Psoas muscle (tissue), 8 donors: ENCODE measurements around the gene STAT4. TPM values are rescaled to one million over a fixed set of nuclear protein-coding genes. Genes with fewer than 3 reads are reported as not detected.

Experiments
- ATAC-seq, 4 donors: fragments of 200-7000 bp; cut with Tn5 transposase; one replicate each; pipeline ENCODE4 v1.9.1; 2020; ENCODE audit warnings: moderate library complexity in 3 of 4, mild to moderate bottlenecking in 2 of 4
- DNase-seq, 2 donors: peaks; one replicate each; pipeline ENCODE4 v3.0.0-alpha.2; 2020
- H3K27ac ChIP-seq: fragments of 200-600 bp; one replicate; pipeline ENCODE4 v1.8.0; 2022
- H3K27me3 ChIP-seq, 3 donors: fragments of 200-600 bp in 1 of 3; one replicate each; pipeline versions ENCODE4 v1.6.1 to v1.8.0; 2013 to 2022; ENCODE audit warnings: low read length in 2 of 3, mild to moderate bottlenecking in 2 of 3, moderate library complexity in 1 of 3; ENCODE audit not compliant: insufficient read depth in 3 of 3
- H3K36me3 ChIP-seq, 2 donors: fragments of 200-600 bp in 1 of 2; one replicate each; pipeline versions ENCODE4 v1.6.1 to v1.8.0; 2013 to 2022; ENCODE audit warnings: low read depth in 1 of 2, mild to moderate bottlenecking in 1 of 2, moderate library complexity in 1 of 2; ENCODE audit not compliant: insufficient read depth in 1 of 2
- H3K4me1 ChIP-seq: fragments of 200-600 bp; one replicate; pipeline ENCODE4 v1.8.0; 2022
- H3K4me3 ChIP-seq: fragments of 200-600 bp; one replicate; pipeline ENCODE4 v1.8.0; 2022; ENCODE audit warnings: mild to moderate bottlenecking
- H3K9me3 ChIP-seq: fragments of 200-600 bp; one replicate; pipeline ENCODE4 v1.8.0; 2022
- CTCF ChIP-seq: fragments of 200-600 bp; IDR thresholded peaks from one replicate; pipeline ENCODE4 v1.8.0; 2022; ENCODE audit warnings: antibody characterized with exemption
- WGBS, 3 donors: extraction: QIAGEN DNeasy Blood & Tissue Kit; methylation state at CpG; one replicate each; pipeline versions ENCODE4 v1.1.6 to v1.1.7; 2013; 5-methylcytosine and 5-hydroxymethylcytosine counted together
- intact Hi-C, 2 donors: fragments of 100-400 bp; cut with DNase I; formaldehyde crosslinking; loops; one replicate each; pipeline versions ENCODE4 v1.11.0 to v1.14.2; 2022
- polyA plus RNA-seq, 3 donors: library from polyadenylated mRNA; stranded (reverse); fragments of 200-250 nt; gene quantifications; one replicate each; pipeline ENCODE4 v1.2.3, GENCODE V29; 2013
- total RNA-seq, 4 donors: library from RNA; stranded (reverse); fragmentation: NEBNext Ultra II Directional in 2 of 4; extraction: Animal tissue kit (Norgen Biotek cat#: 25700) in 2 of 4; gene quantifications; one replicate each; pipeline versions ENCODE4 v1.2.1 to v1.2.4, GENCODE V29; 2021 to 2023
- donor health status: healthy with polysubstance abuse.
- donor health status: DM: no; HTN: no; CAD: no; lungs with moderate emphysema.
- donor health status: Bipolar disorder and iron deficiency.
- donor health status: healthy.
- donor health status: DM: yes; HTN: yes; CAD: no.
- donor health status: DM: no; HTN: no; CAD: no.
- donor health status: DM: no; HTN: no; CAD: no.
- donor health status: DM: yes; HTN: yes; CAD: no.

Gene STAT4
- total and polyA plus RNA-seq, 7 donors = 0.19 to 0.56 (median 0.30) TPM

DNA sequence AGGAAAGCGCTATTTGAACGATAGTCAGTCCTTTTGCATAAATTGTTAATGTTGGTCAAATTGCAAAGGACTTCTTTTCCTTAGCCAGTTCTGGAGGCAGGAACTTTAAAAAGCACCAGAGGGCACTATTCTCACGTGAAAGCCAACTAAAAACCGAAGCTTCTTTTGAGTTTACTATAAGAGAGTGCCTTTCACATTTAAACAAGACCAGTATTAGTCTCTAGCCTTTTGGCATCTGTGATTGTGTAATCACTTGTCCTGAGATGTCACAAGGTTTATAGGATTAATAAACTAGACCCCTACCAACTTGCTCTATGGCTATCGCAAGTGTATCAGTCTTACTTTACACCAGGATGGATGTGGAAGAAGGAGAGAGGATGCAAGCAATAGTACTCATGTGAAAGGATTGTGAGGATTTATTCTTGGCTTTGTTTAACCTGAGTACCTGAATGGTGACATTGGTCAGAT lies 14.4 kb upstream of the STAT4 start:
- TF ChIP-seq CTCF = peak; percentile 65

DNA sequence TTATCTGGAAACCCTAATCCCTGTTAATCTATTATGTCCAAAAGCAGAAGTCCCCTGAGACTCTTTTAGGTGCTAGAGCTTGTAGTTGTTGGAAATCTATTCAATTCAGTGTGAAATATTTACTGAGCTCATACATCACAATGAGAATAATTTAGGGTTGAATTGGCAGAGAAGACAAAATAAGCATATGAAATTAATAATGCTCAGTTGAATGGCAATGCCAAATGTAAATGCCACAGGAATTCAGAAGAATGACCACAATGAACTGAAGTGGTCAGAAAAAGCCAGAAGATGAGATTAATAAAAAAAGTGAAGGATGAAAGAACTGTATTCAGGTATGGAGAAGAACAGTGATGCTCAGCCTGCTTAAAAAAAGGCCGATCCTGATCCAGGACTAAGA lies 8.0 kb upstream of the STAT4 start:
- Histone ChIP-seq H3K4me3 (no peak overlapping the region), H3K27ac (no peak overlapping the region), H3K27me3 (no peaks in the 10 kb centered on the region), H3K9me3 (no peaks in the 10 kb centered on the region), H3K36me3 (no peaks in the 10 kb centered on the region), H3K4me1 (no peaks in the 10 kb centered on the region)
- intact Hi-C loops = loop anchor here in 1 of 2 donors (5.0 kb wide), 1 partner anchor 106 kb away; no protein-coding TSS in a partner anchor
- DNase-seq = no peak
- no peak for ATAC-seq
- no peak for TF ChIP-seq CTCF
- 97 to 98% (median 97%) methylated on average over 1 of the region's 1 CpG for WGBS, 3 donors

More for the DNA sequence above, 14.4 kb upstream of the STAT4 start:
- DNase-seq (no peak), ATAC-seq (peak; percentile 67 to 90 (median 75))
- no peaks in the 10 kb centered on the region for H3K9me3 ChIP-seq
- no peaks in the 10 kb centered on the region for H3K27me3 ChIP-seq
- intact Hi-C loops = loop anchor here (2.0 to 5.0 kb wide), 3 partner anchors 337 to 357 kb away; no protein-coding TSS in a partner anchor
- WGBS, 3 donors = 20 to 26% (median 20%) methylated on average over 5 of the region's 5 CpGs
- H3K36me3 ChIP-seq = no peaks in the 10 kb centered on the region
- peaks cover 20% of the 10 kb centered on the region for H3K4me1 ChIP-seq
- H3K27ac ChIP-seq = no peak overlapping the region
- H3K4me3 ChIP-seq = no peak overlapping the region

DNA sequence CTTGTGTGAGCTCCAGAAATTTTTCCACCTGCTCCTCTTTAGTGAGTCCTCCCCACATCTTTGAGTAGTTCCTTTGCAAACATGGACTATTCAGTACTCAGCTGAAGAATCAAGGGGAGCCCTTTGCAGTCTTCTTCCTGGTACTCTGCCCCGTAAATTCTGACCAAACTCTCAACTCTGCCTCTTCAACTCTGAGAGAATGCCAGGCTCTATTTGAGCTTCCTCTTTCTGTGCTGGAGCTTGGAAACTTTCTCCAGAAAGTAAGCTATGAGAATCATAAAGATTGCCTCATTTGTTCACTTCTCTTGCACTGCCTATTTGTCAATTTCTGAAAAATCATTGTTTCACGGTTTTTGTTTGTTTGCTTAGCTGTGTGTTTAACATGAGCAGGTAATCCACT lies 7.4 kb upstream of the STAT4 start:
- intact Hi-C loops = loop anchor here in 1 of 2 donors (5.0 kb wide), 1 partner anchor 106 kb away; no protein-coding TSS in a partner anchor
- Histone ChIP-seq H3K36me3 (no peaks in the 10 kb centered on the region), H3K4me1 (no peaks in the 10 kb centered on the region), H3K27me3 (no peaks in the 10 kb centered on the region), H3K27ac (no peak overlapping the region), H3K4me3 (no peak overlapping the region), H3K9me3 (no peaks in the 10 kb centered on the region)
- DNase-seq = no peak
- ATAC-seq = no peak
- WGBS, 3 donors = 68 to 74% (median 73%) methylated on average over 2 of the region's 2 CpGs
- TF ChIP-seq CTCF = no peak

DNA sequence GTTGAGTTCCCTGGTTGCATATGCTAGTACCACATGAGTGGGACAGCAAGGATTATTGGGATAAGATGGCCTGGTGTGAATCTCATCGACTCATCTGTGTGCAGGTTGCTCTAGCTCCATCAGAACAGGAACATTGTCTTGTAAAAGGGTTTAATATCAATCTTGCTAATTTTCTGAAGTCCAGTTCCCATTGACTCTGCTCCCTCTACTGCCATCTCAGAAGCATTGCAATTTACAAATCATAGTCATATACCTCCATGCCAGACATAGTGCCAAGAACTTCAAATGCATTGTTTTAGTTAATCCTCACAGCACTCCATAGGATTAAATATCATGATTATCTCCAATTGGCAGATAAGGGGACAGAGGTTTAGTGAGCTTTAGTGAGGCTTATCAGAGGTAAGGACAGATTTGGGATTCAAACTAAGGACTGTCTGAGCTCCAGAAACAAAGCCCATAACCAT lies 4.8 kb upstream of the STAT4 start:
- intact Hi-C loops = loop anchor here in 1 of 2 donors (5.0 kb wide), 1 partner anchor 103 kb away; no protein-coding TSS in a partner anchor
- H3K27ac ChIP-seq = no peak overlapping the region
- no peaks in the 10 kb centered on the region for H3K9me3 ChIP-seq
- H3K4me1 ChIP-seq = no peaks in the 10 kb centered on the region
- H3K36me3 ChIP-seq = no peaks in the 10 kb centered on the region
- no peak for TF ChIP-seq CTCF
- 54 to 78% (median 77%) methylated on average over 1 of the region's 1 CpG for WGBS, 3 donors
- H3K4me3 ChIP-seq = no peak overlapping the region
- DNase-seq = no peak
- no peak for ATAC-seq
- H3K27me3 ChIP-seq = no peaks in the 10 kb centered on the region

GRCh38 chr2:191153716-191154115 lies 2.9 kb upstream of the STAT4 start:
- 77 to 89% (median 86%) methylated on average over 2 of the region's 2 CpGs for WGBS, 3 donors
- ATAC-seq (no peak), DNase-seq (no peak)
- Histone ChIP-seq H3K4me3 (no peak overlapping the region), H3K4me1 (no peaks in the 10 kb centered on the region), H3K36me3 (no peaks in the 10 kb centered on the region), H3K27ac (no peak overlapping the region), H3K27me3 (no peaks in the 10 kb centered on the region), H3K9me3 (no peaks in the 10 kb centered on the region)
- TF ChIP-seq CTCF = no peak
- intact Hi-C loops = no loop called here
